ENCODE results near the gene CRYL1.

The CRYL1 gene

DNA sequence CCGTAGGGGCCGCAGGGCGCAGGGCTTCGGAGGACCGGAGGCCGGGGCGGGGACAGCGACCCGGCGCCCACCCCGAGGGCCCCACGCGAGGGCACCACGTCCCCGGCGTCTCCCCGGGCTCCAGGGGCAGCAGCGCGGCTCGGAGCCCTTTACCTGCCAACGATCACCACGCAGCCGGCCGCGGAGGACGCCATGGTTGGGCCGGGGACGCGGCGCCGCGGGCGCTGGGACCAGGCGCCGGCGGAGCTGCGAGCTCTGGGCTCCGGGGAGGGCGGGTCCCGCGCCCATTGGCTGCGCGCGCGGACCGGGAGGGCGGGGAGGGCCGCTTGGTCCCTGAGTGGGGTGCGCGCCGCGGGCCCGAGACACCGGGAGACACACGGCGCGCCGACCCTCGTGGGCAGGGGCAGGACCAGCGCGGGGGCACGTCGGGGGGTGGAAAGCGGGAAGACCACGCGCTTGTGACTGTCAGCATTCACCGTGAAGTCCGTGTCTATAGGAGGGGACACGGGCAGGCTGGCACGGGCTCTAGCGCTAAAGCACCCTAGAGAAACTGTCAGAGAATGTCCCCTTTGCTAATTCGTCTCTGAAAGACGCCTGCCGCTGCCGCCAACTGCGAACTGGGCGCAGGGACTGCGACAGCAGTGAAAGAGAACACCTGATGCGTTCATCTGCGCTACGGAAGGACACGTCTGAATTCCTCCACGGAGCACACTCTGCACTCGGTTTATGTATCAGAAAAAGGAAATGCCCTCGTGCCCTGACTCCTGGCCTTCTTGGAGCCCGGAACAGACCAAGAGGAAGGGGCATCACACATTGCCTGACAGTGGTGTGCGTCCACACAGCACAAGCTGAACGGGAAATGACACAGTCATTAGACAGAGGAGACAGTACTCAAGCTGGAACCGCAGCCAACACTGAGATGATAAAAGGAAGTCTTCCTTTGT is at the start of gene CRYL1:
Gene CRYL1, minus strand, starts transcription at position 257 of the 944 bp plus-strand sequence. Its CDS starts 63 bp downstream, at position 194.
- DNase-seq, result peak; percentile 76

- DNase-seq, result no peak
Observed at GRCh38 chr13:20573636-20574035, 48.0 kb upstream of the CRYL1 start.

- no peak for DNase-seq
Observed at GRCh38 chr13:20573186-20573585, 47.5 kb upstream of the CRYL1 start.

- DNase-seq, result no peak
Observed at GRCh38 chr13:20571676-20572075, 46.0 kb upstream of the CRYL1 start.

- DNase-seq, result no peak
Observed at GRCh38 chr13:20570517-20570916, 44.9 kb upstream of the CRYL1 start.

- no peak for DNase-seq
Observed at GRCh38 chr13:20567881-20568528, 42.3 kb upstream of the CRYL1 start.

DNA sequence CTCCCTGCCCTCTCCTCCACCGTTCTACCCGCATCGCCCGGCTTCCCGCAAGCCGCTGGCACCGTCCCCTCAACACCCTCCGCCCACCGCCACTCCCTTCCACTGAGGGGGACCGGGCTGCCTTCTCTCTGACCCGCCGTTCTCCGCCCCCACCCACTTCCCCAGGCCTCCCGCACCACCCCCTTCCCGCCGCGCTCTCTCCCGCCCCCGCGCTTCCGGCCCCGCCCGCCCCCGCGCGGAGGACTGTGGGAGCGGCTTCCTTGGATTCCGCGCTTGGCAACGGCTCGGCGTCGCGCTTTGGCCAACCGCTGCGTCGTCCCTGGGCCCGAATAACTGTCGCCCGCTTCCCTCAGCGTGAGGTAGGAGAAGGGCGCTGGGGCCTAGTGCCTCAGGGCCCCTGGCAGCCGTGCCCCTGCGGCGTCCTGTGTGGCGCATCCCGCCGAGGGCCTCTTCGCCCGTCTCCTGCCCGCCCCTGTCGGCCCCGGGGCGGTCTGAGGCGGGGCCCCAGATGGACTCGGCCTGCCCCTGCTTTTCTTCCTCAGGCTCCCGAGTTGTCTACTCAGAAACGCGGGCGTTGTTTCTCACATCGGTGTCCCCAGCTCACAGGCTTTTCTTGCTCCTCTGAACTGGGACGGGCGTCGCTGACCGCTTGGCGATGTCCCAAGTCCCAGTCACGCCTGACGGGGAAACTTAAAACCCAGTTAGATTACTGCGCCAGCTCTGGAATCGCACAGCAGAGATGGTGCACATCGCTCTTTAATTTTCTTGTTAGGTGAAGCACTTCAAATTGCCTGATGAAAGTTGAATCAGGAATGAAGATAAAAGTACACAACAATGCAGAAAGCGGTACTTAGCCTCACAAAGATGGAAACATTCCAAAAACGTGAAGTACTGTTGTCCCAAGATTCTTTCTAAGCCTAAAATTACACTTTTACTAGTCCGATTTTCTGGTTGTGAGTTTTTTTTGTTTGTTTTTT is 41.5 kb upstream of the CRYL1 start, which contains the start of gene IFT88:
Gene IFT88, plus strand, starts transcription at position 260 of the 977 bp plus-strand sequence. CDS start 7,229 bp downstream, outside the sequence.
- DNase-seq, result peak; percentile 78

- peak; percentile 47 for DNase-seq
Observed at GRCh38 chr13:20566468-20566897, 40.8 kb upstream of the CRYL1 start.

- DNase-seq, result no peak
Observed at GRCh38 chr13:20565115-20565736, 39.6 kb upstream of the CRYL1 start.

DNA sequence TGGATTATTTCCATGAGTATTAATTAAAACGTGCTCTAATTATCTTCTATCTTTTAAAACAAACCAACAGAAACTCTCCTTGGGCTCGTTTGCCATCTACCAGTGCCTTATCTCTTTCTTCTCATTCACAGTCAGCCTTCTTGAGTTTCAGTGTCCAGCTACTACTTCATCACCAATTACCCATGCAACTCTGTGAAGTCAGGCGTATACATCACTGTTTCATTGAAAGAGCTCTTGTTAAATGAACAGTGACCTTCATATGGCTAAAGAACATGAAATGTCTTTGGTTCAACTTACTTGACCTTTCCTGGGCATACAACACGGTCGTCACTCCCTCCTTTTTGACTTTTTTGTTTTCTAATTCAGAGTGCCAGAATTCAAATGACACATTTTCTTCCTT is 36.1 kb upstream of the CRYL1 start:
- no peak for DNase-seq

GRCh38 chr13:20559659-20560356 is 34.2 kb upstream of the CRYL1 start:
- DNase-seq, result no peak

GRCh38 chr13:20558982-20559381 is 33.3 kb upstream of the CRYL1 start:
- no peak for DNase-seq

DNA sequence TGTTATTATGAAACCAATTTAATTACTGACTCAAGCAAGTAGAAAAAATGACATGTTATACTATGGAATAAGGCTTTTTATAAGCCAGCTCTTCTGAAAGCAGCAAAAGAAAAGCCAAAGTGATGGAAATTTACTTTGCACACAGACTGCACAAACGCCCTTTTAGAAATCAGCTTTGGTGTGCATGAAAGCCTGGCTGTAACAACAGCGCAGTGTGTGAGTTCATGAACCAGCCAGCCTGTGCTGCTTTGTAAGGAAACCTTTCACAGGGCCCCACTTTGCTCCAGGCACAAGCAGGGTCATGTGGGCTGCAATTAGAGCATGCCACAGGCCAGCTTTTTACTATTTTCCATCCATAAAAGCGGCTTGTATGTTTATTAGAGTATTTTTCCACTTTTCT is 27.7 kb upstream of the CRYL1 start:
- DNase-seq, result no peak

DNA sequence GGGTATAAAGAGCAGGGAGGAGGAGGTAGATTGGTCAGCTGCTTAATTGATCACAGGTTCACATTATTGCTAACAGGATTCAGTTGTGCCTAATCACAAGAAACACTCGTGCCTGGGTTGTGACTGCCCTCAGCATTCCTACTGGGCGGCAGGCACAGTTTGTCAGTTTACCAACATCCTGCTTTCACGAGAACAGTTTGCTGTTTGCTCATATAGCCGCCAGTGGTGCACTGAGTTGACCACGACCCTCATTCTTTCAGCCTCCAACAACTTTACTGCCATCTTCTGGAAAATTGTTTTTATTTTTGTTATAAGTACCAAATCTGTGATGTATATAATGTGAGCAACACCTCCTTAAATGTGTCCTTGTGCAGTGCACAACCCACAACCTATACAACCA is 25.1 kb upstream of the CRYL1 start:
- DNase-seq, result no peak

- peak; percentile 46 for DNase-seq
Observed at GRCh38 chr13:20547479-20547908, 21.8 kb upstream of the CRYL1 start.

- DNase-seq, result peak; percentile 85
Observed at GRCh38 chr13:20546556-20546955, 20.9 kb upstream of the CRYL1 start.

- peak; percentile 49 for DNase-seq
Observed at GRCh38 chr13:20544201-20544923, 18.7 kb upstream of the CRYL1 start.

- DNase-seq, result no peak
Observed at GRCh38 chr13:20536992-20537391, 11.3 kb upstream of the CRYL1 start.

GRCh38 chr13:20534038-20534608 is 8.5 kb upstream of the CRYL1 start:
- no peak for DNase-seq

- DNase-seq, result no peak
Observed at GRCh38 chr13:20528452-20528851, 2.8 kb upstream of the CRYL1 start.
